GM13977 (cell line): ENCODE measurements around the gene FLCN.

Experiments
- DNase-seq: peaks from one replicate; pipeline ENCODE4 v3.0.0; 2012; ENCODE audit warnings: low spot score
- in situ Hi-C: fragments of 300-500 bp; cut with MboI; formaldehyde crosslinking; loops from one replicate; pipeline ENCODE4 v1.12.0; 2022; ENCODE audit warnings: low sequenced_read_pairs, low pct_unique_long_range_greater_than_20kb, mixed read lengths, inconsistent platforms; ENCODE audit not compliant: unreplicated experiment
- TF ChIP-seq, protein P1 (sequence below): IDR thresholded peaks from 2 replicates; pipeline ENCODE4 v1.5.1; 2012; ENCODE audit warnings: mild to moderate bottlenecking, control low read depth; ENCODE audit not compliant: insufficient read depth; ENCODE audit errors: extremely low read depth, missing control alignments

Gene FLCN

DNA sequence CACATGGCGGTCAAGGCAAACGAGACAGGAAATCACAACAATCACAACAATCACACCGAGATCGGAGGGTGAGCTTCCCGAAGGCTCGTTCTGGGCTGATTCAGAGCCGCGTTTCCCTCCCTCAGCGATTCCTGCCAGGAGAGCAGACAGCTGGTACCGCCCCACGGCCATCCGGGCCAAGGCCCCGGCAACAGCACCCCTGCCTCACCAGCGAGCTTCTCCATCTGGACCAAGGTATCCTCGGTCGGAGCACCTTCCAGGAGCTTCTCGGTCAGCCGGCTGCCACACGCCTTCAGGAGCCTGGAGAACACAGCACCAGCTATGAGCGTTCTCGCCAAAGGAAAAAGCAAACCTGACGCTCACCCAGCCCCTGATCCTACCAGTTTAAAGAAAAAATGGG, 15.6 kb downstream of the FLCN start:
- in situ Hi-C loops: no loop called here
- TF ChIP-seq, protein P1, sequence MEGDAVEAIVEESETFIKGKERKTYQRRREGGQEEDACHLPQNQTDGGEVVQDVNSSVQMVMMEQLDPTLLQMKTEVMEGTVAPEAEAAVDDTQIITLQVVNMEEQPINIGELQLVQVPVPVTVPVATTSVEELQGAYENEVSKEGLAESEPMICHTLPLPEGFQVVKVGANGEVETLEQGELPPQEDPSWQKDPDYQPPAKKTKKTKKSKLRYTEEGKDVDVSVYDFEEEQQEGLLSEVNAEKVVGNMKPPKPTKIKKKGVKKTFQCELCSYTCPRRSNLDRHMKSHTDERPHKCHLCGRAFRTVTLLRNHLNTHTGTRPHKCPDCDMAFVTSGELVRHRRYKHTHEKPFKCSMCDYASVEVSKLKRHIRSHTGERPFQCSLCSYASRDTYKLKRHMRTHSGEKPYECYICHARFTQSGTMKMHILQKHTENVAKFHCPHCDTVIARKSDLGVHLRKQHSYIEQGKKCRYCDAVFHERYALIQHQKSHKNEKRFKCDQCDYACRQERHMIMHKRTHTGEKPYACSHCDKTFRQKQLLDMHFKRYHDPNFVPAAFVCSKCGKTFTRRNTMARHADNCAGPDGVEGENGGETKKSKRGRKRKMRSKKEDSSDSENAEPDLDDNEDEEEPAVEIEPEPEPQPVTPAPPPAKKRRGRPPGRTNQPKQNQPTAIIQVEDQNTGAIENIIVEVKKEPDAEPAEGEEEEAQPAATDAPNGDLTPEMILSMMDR: no peak
- DNase-seq: no peak

DNA sequence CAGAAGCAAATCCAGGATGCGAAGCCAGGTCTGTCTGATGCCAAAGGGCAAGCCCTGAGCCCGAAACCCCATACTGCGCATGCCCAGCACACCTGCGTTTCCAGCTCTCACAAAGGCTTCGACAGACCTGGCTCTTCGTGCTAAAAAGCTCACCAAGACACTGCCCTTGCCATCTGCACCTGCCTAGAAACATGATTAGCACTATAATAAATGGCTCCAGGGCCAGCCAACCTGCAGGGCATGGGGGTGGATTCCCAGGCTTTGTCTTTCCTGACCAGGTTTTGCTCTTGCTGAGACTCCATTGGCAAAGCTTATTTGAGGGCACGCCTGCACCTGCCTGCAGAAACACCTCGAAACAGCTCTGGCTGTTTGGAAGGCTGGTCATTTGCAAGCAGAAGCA, 16.4 kb downstream of the FLCN start:
- in situ Hi-C loops: no loop called here
- no peak for DNase-seq
- TF ChIP-seq, protein P1: no peak

DNA sequence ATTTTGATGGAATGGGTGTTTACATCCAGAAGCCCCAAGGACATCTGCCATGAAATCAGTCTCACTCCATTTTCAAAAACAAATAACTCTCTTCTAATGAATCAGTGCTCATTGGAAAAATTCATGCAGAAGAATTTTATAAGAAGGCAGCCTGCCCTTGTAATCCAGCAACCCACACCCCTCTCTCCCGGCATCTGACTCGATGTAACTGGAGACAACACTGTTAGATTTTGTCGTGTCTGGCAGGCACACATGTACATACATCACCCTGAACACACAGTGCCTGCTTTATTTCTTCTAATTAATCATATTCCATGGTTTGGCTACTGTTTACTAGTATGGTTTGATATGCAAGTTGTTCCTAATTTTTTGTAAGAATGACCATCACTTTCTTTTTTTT, 19.0 kb downstream of the FLCN start:
- TF ChIP-seq, protein P1: no peak
- in situ Hi-C loops: no loop called here
- no peak for DNase-seq

DNA sequence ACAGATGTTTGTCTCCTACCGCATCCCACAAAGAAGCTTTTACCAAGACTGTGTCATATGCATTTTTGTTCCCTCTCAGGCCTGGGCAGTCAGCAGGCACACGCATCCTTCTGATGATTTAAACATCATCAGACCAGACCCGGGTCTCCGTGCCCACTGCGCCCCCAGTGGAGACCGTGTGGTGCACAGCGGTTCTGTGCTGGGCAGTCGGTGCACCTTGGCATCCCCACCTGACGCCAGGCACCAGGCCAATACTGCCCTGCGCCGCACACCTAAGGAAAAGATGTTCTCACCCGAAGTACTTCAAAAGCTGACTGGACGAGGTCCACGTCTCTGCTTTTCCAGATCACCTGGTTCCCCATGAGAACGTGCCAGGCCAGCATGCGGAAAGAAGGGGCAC, 20.2 kb downstream of the FLCN start:
- TF ChIP-seq, protein P1: peak; percentile 11
- DNase-seq: no peak
- in situ Hi-C loops: no loop called here

DNA sequence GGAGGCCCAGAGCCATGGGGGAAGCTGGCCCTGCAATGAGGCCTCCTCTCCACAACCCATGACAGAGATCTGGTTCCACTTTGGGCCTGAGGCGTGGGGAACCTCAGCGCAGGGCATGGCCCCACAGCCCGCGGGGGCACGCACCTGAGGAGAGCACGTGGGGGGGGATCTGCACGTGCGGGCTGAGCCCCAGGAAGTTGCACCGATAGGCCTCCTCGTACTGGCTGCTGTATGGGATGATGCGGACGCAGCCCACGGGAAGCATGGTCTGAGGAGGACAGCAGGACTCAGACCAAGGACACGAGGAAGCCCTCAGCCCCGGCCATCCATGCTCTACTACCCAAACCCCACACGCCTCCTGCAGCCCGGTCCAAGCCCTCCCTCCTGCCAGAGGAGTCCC, 20.7 kb downstream of the FLCN start:
- no peak for DNase-seq
- in situ Hi-C loops: no loop called here
- TF ChIP-seq, protein P1: no peak

DNA sequence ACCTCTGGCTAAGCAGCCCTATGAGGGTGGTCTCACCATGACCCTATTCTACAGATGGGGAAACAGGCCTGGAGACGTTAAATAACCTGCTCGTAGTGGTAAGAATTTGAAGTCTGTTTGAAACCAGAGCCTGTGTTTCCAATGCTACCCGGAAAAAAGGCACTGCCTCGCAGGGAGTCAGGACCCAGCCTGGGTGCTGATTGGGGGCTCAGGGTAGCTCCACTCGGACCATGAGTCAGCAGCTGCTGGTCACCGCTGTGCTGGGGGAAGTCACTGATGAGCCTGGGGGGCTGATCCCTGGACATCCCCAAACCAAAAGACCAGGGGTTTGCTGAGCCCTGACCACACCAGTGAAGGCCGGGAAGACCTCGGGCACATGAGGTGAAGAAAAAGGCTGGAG, 21.4 kb downstream of the FLCN start:
- no peak for DNase-seq
- TF ChIP-seq, protein P1: no peak
- in situ Hi-C loops: no loop called here

DNA sequence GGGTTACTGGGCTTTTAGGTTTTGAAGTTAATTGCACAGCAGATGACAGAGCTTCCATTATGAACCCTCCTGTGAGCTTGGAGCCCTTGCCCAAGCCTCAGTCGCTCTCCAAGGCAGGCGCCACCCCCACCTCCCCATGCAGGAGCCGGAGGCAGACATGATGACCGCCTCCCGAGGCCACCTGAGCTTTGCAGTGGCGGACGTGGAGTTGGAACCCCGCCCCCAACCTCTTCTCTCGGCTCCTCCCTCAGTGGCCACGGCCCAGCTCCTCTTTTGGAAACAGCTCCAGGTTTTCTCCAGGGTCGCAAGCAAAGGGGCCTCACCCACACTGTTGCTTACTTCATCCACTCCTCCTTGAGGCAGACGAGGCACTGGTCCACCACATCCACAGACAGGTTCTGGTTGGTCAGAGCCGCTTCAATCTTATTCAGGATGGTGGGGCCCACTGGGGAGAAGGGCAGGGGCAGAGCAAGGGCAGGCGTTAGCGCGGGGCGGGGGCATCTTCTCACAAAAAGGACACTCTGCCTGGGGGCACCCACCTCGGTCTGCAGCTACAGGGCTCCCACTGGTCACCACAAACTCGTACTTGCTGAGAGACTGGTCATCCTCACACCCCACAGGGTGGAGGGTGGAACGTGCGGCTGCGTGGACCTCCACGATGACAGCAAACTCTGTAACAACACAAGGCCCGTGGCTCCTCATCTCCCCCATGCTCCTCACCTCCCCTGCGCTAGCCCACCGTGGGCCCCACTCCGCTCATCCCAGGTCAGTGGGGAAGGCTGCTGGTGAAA, 22.1 kb downstream of the FLCN start:
- TF ChIP-seq, protein P1: no peak
- DNase-seq: no peak
- in situ Hi-C loops: no loop called here
